Measurements from ENCODE around the gene BMI1.
A peak's percentile ranks its signal among the peaks of the same experiment; 100 is the strongest.
"Not testable (repeated sequence)": the region's sequence is repeated elsewhere in the genome, so short reads cannot be mapped to it uniquely, and the experiment has no call there.

The BMI1 gene

GRCh38 chr10:22340329-22341189 lies 19.7 kb downstream of the BMI1 start:
- peak; percentile 55 for DNase-seq

- no peak for DNase-seq
Measured at GRCh38 chr10:22341190-22341925, 20.5 kb downstream of the BMI1 start.

- no peak for DNase-seq
Measured at GRCh38 chr10:22341926-22342196, 21.0 kb downstream of the BMI1 start.

- DNase-seq = no peak
Measured at GRCh38 chr10:22342421-22342820, 21.5 kb downstream of the BMI1 start.

GRCh38 chr10:22343731-22344130 lies 22.8 kb downstream of the BMI1 start:
- DNase-seq = no peak

- DNase-seq = no peak
Measured at GRCh38 chr10:22344249-22344648, 23.4 kb downstream of the BMI1 start.

GRCh38 chr10:22344781-22345300 lies 23.9 kb downstream of the BMI1 start:
- DNase-seq = no peak

- DNase-seq = peak; percentile 80
Measured at GRCh38 chr10:22345301-22346095, 24.6 kb downstream of the BMI1 start, which contains the start of gene SPAG6. TSS of gene SPAG6 (plus strand) at chr10:22345496. CDS start at chr10:22345612, 116 bp downstream.

- DNase-seq = no peak
Measured at GRCh38 chr10:22346096-22346661, 25.3 kb downstream of the BMI1 start.

GRCh38 chr10:22349755-22350154 lies 28.9 kb downstream of the BMI1 start:
- no peak for DNase-seq

- no peak for DNase-seq
Measured at GRCh38 chr10:22351131-22351703, 30.3 kb downstream of the BMI1 start.

- DNase-seq = no peak
Measured at GRCh38 chr10:22356324-22356873, 35.5 kb downstream of the BMI1 start.

- not testable (repeated sequence) for DNase-seq
Measured at GRCh38 chr10:22357770-22358169, 36.9 kb downstream of the BMI1 start.

GRCh38 chr10:22363305-22363704 lies 42.4 kb downstream of the BMI1 start:
- DNase-seq = no peak

GRCh38 chr10:22364407-22365140 lies 43.7 kb downstream of the BMI1 start:
- no peak for DNase-seq

- DNase-seq = no peak
Measured at GRCh38 chr10:22365233-22365632, 44.3 kb downstream of the BMI1 start.

GRCh38 chr10:22365644-22366434 lies 44.9 kb downstream of the BMI1 start:
- no peak for DNase-seq

- no peak for DNase-seq
Measured at GRCh38 chr10:22366435-22366703, 45.5 kb downstream of the BMI1 start.

GRCh38 chr10:22366771-22367170 lies 45.9 kb downstream of the BMI1 start:
- no peak for DNase-seq

GRCh38 chr10:22367471-22367870 lies 46.6 kb downstream of the BMI1 start:
- no peak for DNase-seq

GRCh38 chr10:22368402-22368801 lies 47.5 kb downstream of the BMI1 start:
- no peak for DNase-seq
